ENCODE data around the gene TEX261.

DNA sequence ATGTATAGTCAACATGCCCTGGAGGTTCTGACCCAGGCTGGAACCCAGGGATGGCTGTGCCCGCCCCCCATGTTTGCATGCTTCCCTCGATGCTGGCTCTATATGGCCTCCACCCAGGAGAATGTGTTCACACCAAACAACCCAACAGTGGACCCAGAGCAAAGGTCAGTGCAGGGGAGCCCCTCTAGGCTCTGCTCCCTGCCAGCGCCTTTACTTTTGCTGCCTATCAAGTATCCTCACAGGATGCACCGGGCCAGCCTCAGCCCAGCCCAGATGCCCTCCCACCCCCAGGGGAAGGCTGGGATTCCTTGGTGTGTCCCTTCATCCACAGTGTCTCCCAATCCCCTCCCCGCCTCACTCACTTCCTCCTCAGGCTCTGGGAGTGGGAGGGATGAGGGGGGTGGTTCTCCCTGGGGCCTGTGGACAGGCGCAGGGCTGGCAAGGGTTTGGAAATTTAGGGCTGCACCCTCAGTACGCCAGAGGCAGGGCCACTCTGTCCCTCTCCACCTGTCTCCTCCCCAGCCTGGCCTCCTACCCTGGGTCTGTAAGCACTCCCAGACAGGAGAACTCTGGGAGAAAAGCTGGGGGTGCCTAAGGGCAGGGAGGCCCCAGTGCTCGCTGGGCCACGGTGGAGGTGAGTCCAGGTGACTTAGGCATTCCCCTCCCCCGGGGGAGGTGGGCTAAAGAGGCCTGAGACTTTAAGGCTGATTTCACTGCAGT lies 56.6 kb downstream of the TEX261 start:
- TF ChIP-seq, protein P1, sequence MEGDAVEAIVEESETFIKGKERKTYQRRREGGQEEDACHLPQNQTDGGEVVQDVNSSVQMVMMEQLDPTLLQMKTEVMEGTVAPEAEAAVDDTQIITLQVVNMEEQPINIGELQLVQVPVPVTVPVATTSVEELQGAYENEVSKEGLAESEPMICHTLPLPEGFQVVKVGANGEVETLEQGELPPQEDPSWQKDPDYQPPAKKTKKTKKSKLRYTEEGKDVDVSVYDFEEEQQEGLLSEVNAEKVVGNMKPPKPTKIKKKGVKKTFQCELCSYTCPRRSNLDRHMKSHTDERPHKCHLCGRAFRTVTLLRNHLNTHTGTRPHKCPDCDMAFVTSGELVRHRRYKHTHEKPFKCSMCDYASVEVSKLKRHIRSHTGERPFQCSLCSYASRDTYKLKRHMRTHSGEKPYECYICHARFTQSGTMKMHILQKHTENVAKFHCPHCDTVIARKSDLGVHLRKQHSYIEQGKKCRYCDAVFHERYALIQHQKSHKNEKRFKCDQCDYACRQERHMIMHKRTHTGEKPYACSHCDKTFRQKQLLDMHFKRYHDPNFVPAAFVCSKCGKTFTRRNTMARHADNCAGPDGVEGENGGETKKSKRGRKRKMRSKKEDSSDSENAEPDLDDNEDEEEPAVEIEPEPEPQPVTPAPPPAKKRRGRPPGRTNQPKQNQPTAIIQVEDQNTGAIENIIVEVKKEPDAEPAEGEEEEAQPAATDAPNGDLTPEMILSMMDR (IDR thresholded peaks at IDR 0.05; ENCODE audit: insufficient read depth, low read depth, low read length), result no peak
- no peak for TF ChIP-seq EZH2 (IDR thresholded peaks at IDR 0.05; ENCODE audit: insufficient read depth, low read length)
